ENCODE measurements around the gene ACSL3.
"Not testable (repeated sequence)": the region's sequence is repeated elsewhere in the genome, so short reads cannot be mapped to it uniquely, and the experiment has no call there.

Gene ACSL3

GRCh38 chr2:222968550-222969155, 107.8 kb downstream of the ACSL3 start:
- DNase-seq (ENCODE audit: low read depth in 1 of 2, low spot score in 1 of 2): no peak

- no peak for DNase-seq (ENCODE audit: low read depth in 1 of 2, low spot score in 1 of 2)
Observed at GRCh38 chr2:222969491-222969890, 108.7 kb downstream of the ACSL3 start.

- no peak for DNase-seq (ENCODE audit: low read depth in 1 of 2, low spot score in 1 of 2)
Observed at GRCh38 chr2:222972420-222972819, 111.6 kb downstream of the ACSL3 start.

- DNase-seq (ENCODE audit: low read depth in 1 of 2, low spot score in 1 of 2): no peak
Observed at GRCh38 chr2:222973237-222973636, 112.4 kb downstream of the ACSL3 start.

GRCh38 chr2:222973733-222974132, 112.9 kb downstream of the ACSL3 start:
- no peak for DNase-seq (ENCODE audit: low read depth in 1 of 2, low spot score in 1 of 2)

- no peak for DNase-seq (ENCODE audit: low read depth in 1 of 2, low spot score in 1 of 2)
Observed at GRCh38 chr2:222976521-222977061, 115.8 kb downstream of the ACSL3 start.

GRCh38 chr2:222977121-222977520, 116.3 kb downstream of the ACSL3 start:
- no peak for DNase-seq (ENCODE audit: low read depth in 1 of 2, low spot score in 1 of 2)

- DNase-seq (ENCODE audit: low read depth in 1 of 2, low spot score in 1 of 2): no peak
Observed at GRCh38 chr2:222978850-222979249, 118.0 kb downstream of the ACSL3 start.

- no peak for DNase-seq (ENCODE audit: low read depth in 1 of 2, low spot score in 1 of 2)
Observed at GRCh38 chr2:222979484-222979883, 118.6 kb downstream of the ACSL3 start.

GRCh38 chr2:222982010-222982908, 121.4 kb downstream of the ACSL3 start:
- DNase-seq (ENCODE audit: low read depth in 1 of 2, low spot score in 1 of 2): no peak

GRCh38 chr2:222982909-222983265, 122.1 kb downstream of the ACSL3 start:
- DNase-seq (ENCODE audit: low read depth in 1 of 2, low spot score in 1 of 2): no peak

- DNase-seq (ENCODE audit: low read depth in 1 of 2, low spot score in 1 of 2): no peak
Observed at GRCh38 chr2:222984908-222985307, 124.1 kb downstream of the ACSL3 start.

- no peak for DNase-seq (ENCODE audit: low read depth in 1 of 2, low spot score in 1 of 2)
Observed at GRCh38 chr2:222989431-222989830, 128.6 kb downstream of the ACSL3 start.

GRCh38 chr2:222990206-222990605, 129.4 kb downstream of the ACSL3 start:
- DNase-seq (ENCODE audit: low read depth in 1 of 2, low spot score in 1 of 2): not testable (repeated sequence)

- no peak for DNase-seq (ENCODE audit: low read depth in 1 of 2, low spot score in 1 of 2)
Observed at GRCh38 chr2:222992137-222992536, 131.3 kb downstream of the ACSL3 start.
